Stimulated activated CD8-positive, alpha-beta memory T cell treated with anti-CD3 and anti-CD28 coated beads, Interleukin-7, amount 100 ng/mL, for 1 hour (primary cell): Measurements from ENCODE around the gene SOX6.
"Not testable (repeated sequence)": the region's sequence is repeated elsewhere in the genome, so short reads cannot be mapped to it uniquely, and the experiment has no call there.

Source experiments
- DNase-seq, 2 donors: peaks; one replicate each; pipeline ENCODE4 v3.0.0-alpha.2; 2020; ENCODE audit warnings: low read depth in 2 of 2

The SOX6 gene

DNA sequence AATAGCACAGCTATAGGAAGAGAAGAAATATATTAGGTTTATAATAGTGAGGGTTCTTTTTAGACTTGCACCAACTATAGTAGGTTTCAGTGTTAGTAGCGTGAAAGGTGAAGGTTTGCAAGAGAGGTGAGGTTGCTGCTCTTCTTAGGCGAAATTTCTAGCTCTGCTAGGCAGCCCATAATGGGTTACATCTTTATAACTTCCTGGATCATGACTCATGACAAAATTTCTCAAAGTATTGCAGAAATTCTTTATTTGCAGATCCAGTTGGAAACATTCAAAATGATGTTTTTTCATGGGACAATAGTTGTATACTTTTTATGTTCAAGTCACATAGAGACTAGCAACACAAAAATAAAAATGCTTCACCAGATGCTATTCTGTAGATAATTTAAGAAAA lies 260.0 kb downstream of the SOX6 start:
- no peak for DNase-seq

DNA sequence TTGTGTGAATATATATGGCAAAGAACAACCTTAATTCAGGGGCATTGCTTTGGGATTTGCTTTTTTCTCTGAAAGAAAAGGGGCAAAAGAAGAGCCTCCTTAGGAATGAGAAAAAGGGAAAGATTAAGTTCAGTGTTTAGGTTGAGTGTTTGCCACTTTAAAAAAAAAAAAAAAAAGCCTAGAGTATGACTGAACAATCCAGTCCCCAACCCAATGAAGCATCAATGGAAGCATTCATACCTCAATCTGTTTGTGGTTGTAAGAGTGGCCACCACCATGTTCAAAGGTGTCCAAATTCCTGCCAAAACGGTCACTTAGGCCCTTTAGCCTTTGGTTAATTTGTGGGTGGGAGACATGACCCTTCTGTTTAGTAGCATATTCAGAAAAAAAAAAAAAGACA lies 260.6 kb downstream of the SOX6 start:
- no peak for DNase-seq

DNA sequence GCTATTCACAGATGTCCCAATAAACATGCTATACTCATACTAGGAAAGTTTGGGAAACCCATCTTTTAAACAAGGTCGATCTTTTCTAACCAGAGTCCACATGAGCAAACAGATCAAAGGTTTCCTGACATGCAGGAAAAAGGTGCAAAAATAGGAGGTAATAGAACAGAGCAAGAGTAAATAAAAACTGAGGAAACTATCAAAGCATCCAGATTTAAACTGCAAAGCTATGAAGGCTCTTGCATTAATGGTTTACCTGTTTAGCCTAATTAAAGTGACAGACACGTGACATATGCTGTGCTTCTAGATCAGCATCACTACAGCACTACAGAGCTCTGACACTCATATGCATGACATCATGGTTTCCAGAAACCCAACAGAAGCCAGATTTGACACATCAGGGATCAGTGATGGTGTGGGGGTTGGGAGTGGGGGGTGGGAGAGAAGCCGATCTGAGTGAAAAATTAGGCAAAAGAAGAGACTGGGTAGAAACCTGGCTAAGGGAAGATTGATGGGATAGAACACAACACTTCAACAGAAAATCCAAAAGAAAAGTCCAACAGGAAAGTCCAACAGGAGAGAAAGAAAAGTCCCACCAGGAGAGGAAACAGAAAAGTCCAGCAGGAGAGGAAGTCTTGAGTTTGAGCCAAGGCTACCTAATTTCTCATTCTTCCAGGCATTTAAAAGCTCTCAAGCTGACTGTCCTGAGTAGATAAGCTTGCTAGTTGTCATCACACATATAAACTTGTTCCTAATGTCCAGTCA lies 262.3 kb downstream of the SOX6 start:
- DNase-seq, result no peak

DNA sequence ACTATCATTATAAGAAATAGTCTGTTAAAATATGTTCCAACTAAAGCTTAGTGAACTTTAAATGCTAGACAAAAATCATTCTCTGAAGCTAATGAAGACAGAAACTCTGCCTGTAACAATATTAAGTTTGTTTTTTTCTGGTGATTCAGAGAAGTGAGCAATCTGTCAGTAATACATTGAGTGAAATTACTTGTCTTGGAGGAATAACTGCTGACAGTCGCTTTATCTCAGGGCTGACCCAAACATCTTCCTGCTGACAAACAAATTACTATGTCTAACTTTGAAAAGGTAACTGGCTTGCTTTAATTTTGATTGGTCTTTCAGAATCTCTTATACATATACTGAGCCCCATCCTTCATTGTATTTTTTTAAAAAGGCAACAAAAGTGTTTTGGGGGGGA lies 264.5 kb downstream of the SOX6 start:
- no peak for DNase-seq

DNA sequence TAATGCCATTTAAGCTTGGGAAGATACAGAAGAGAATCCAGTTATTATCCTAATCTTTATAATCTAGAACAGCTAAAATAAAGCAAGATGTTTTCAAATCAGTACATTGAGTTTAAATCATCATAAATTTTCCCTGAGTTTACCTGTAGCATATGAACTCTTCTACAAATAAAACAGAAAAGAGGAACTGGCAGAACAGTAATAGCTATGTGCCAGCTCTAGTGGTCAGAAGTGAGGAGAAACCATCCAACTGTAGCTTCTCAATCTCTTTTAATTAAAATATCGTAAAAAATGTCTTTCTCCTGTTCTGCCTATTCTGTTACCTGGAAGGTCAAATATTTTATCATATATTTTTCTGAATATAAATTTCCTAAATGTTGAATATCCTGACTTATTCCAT lies 266.9 kb downstream of the SOX6 start:
- DNase-seq, result no peak

DNA sequence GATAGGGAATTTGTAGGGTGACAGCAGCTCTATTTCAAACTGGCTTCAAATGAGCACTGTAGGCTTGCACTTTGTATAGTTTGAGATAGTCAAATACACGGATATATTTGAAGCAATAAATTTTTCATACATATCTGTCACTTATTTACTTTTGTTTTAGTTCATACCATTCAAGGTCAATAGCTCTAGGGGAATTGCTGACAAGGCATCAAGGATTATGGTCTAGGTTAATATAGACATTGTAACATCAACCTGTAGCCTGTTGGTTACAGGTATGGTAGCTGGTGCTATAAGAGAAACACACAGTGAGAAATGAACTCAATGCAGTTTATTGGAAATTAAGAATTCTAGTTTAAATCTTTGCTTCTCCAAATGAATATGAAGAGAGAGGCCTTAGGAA lies 267.6 kb downstream of the SOX6 start:
- no peak for DNase-seq

DNA sequence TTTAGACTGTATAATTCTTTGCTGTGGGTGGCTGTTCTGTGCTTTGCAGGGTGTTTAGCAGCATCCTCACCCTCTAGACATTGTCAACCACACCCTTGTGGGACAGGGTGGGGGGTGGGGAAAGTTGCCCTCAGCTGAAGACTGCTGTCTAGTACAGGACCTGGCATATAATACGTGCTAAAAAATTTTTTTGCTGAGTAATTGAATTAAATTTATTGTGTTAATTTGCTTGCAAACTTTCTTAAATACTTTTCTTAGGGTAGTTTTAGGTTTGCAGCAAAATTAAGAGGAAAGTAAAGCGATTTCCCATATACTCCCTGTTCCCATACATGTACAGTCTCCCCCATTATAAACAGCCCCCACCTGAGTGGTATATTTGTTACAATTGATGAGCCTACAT lies 268.5 kb downstream of the SOX6 start:
- no peak for DNase-seq

DNA sequence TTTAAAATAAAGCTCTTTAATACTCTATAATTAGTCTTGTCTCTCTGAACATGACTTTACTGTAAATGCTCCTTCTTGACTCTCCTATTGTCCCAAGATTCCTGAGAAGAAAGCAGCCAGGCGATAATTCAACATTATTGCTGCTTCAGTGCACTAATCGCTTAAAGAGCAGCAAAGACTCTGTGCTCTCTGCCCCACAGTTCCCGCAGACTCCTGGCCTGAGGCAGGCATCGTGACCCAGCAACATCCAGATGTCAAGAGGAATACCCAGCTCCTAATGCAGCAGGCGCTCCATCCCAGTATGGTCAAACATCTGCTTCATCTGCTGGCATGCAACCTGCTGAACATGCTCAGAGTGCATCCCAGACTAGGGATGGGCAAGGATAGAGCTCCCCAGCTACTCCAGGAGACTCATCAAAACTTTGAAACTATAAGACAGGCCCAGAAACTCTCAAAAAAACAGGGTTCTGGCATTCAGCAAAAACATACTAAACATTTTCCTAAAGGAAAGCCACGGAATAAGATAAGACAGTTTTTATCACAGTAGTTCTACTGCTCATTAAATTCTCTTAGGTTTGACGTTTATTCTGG lies 270.0 kb downstream of the SOX6 start:
- no peak for DNase-seq

DNA sequence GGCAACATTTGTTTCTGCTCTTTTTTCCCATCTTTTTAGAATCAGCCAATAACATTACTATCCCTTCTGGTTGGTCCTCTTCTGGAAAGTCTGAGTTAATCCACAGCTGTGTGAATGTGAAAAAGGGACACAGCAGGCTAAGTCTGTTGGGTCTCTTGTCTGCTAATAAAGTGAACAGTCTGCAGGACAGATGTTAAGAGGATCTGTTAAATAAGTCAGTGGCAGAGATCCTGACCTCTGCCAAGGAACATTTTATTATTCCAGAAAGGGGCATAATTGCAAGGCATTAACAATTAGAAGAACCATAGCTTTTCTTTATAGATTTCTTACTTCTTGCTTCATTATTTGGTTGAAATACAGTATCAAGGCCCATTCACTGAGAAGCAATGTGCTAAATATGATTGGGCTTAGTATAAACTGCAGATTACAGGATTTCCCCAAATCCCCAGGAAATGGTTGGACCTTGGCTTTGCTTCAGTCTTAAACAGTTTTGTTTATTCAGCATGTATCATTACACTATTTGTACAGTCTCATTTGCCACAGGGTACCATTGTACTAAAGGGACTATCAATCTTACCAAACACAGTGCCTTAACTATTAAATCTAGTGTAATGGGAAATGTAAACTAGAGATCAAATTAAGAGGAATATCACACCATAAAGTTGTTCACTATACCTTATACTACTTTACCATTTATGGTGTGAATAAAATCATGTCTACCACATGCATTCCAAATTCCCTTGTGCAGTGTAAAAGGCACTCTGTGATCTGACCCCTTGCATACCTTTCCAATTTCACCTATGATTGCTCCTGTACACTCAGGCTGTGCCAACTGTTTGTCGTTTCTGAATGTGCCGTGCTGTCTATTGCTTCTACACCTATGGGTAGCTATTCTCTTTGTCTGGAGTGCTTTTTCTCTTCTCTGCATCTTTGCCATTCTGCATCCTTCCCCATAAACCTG lies 274.0 kb downstream of the SOX6 start:
- DNase-seq, result no peak

DNA sequence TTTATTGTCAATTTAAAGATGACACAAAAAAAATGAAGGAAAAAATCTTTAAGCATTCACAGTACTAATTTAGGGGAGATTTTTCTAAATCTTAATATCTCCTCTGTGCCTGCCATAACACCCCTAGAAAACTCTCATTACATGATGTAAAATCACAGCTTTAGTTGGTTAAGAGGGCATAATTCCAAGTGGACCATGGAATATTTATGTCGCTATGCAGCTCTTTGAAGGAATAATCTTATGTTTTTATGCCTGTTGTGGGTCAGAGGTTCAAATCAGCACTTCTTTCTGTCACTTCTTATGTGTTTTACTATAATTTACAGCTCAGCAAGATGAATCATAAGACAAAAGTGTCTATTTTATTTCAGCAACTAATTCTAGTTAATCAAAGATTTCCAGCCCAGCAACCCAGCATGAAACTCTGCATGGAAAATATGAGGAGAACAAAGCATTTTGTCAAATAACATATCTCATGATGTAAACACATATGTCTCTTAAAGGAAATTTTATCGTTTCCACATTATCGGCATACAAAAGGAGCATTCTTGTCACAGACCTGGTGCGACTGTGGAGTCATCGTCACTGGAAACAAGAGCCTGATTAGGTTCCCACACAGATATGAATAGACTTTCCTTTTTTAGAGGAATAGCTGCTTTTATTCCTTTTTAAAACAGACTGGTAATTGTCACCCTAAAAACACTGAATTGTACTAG lies 274.8 kb downstream of the SOX6 start:
- DNase-seq, result no peak

DNA sequence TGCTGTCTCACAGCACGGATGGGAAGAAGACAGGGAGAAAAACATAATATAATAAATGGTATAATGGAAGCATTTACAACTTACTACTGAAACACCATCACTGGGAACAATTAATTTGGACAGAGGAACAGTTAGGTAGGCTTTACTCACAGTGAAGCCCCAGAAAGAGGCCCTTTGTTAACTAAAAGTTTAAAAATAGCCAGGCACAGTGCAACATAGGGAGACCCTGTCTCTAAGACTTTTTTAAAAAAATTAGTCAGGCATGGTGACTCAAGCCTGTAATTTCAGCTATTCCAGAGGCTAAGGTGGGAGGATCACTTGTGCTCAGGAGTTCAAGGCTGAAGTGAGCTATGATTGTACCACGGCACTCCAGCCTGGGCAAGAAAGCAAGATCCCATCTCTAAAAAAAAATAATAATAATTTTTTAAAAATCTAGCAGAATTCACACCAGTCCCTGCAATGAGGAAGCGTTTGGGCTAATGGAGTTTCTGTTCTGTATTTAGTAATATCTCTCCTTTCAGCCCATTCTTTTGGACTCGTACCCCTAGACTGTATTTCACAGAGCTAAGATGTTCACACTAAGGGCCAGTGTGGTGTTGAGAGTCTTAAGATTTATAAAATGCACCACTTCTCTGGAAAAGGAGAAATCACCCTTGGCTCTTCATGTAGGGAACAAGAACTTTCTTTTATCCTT lies 275.5 kb downstream of the SOX6 start:
- DNase-seq, result no peak

DNA sequence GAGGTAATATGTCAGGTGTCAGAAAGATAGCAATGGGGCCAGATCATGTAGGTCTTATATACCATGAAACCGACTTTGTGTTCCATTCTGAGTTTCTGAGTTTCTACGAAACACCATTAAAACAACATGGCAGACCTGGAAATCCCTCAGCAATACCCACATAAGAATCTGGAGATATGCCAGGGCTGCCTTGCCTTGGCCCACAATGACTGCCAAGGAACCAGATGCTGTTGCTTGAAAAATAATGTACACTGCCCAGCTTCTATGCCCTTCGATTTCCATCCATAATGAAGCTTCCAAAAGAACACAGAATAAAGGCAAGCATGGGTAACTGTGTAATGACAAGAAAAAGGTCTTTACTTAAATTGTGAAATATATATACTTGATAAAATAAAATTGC lies 277.4 kb downstream of the SOX6 start:
- DNase-seq, result no peak

DNA sequence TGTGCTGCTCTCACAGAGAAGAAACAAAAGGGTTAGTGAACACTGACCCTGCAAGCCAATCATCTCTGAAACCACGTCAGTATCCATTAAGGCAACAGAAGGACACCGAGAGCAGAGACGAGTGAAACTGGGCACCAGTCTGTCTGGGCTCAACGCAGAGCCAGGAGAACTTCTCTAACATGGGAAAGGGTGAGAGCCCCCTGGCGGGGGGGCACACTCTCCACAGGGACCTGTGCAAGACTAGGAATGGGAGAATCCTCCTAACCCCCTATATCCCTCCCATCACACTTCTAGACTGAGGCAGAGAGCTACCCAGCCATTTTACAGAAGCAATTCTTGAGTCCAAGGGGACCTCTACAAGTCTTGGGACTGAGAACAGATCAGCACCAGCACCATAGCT lies 285.8 kb downstream of the SOX6 start:
- no peak for DNase-seq

DNA sequence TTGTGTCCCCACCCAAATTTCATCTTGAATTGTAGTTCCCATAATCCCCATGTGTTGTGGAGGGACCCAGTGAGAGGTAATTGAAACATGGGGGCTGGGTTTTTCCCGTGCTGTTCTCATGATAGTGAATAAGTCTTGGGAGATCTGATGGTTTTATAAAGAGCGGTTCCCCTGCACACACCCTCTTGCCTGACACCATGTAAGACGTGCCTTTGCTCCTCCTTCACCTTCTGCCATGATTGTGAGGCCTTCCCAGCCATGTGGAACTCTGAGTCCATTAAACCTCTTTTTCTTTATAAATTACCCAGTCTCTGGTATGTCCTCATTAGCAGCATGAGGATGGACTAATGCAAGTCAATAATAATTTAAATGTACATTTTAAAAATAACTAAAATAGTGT lies 289.1 kb downstream of the SOX6 start:
- DNase-seq, result not testable (repeated sequence)

DNA sequence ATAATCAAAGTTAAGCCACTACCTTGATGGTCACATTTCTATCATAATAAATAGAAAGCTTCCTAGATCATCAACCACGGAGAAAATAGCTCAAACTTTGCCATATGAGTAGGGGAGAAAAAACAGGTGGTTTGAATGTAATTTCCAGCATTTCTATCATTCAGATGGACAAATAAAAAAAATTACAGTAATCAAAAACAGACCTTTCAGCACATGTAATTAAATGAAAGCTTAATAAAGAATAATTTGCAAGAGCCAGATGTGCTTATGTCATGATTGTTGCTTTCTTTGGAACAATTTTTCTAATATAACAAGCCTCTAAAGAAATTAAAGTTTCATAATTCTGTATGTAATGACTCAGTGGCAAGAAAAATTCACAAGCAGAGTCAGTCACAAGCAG lies 297.0 kb downstream of the SOX6 start:
- DNase-seq, result no peak

DNA sequence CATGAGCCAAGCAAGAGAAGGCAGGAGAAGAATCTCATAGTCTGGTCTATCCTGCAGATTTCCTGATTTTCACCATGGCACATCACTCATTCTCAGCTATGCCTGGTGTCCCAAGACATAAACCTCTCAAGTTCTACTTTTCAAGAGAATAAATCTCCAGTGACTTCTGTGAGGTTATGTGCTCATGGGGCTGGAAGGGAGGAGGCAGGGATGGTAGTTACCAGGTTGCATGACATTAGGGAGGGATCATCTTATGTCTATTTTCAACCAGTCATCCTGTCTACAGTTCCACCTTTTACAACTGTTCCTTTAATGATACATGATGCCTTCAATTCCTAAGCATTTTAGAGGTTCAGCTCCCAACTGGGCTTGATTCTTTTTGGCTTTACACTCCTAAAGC lies 297.7 kb downstream of the SOX6 start:
- DNase-seq, result no peak

DNA sequence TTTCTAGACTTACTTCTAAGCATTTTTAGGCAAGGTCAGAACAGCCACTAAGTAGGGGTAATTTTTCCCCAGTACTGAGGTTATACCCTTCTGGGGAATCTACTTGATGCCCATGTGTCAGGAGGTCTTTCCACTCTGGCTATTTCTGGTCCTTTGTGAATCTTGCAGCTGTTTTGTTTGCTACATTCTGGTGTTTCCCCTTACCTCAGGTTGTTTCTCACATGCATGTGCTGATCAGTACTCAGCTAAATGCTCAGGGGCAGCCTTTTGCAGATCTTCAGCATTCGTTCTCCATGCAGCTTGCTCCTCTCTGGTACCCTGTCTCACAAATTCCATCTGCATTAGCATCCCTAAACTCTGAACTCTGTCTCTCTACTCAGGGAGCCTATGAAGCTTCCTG lies 303.6 kb downstream of the SOX6 start:
- no peak for DNase-seq

DNA sequence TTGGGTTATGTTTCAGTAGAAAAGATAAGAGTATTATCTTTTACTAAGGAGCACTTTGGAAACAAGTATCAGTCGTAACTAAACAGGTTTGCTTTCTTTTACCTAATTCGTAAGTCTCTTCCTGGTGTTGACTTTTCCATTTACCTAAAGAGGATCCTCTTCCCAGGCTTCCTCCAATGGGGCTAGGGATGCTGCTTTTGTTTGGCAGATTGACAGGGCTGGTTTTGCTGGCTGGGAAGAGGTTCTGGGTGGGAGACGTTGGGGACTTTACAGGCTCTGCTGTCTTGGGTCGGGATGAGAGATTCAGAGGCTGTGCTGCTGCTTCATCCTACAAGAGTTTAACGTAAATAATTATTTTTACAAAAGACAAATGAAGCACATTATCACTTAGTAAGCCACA lies 306.7 kb downstream of the SOX6 start:
- DNase-seq, result no peak

DNA sequence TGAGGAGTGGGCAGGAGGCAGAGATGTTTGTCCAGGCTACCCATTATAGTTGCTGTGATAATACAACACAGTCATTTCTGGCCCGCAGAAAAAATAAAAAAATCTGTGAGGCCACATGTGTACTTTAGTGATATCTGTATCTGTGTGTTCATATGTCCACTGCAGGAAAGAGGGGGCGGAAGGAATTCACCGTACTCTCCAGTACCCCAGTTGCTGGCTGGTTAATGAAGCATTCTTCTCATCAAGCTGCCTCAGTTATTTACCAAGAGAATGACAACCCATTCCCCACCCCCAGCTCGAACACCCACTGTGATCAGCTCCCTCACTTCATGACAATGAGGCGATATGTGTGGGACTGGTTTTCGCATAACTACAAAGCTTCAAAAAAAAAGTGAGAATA lies 309.3 kb downstream of the SOX6 start:
- no peak for DNase-seq

DNA sequence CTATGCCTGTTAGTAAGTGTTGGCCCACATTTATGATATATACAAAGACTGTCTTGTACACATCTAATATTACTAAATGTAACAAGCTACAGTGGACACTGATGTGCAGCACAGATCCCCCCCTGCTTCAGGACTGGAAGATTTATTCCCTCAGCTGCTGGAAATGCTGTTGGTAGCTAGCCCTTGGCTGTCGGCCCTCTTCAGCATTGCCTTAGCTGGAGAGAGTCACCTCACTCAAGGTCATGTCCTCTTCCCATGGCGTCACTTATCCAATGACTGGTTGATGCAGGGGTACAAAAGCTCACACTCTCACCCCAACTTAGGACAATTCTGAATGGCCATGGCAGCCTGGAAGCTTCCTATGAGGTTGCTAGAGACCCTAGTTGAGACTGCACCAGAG lies 312.7 kb downstream of the SOX6 start:
- DNase-seq, result no peak

DNA sequence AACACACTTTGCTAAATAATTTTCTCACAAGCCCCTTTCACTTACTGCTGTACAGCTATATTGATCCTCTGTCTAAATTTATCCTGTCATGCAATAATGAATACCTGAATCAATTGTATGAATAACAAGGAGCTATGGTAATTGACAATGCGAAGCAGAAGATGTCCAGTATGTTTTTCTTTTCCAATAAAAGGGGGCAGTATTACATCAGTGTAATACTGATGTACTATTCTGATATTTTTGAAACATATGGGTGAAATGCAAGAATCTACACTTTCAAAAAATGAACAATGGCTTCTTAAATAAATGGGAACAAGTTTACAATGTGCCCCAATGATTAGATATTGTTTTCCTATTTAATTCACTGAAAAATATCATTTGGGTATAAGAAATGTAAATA lies 315.1 kb downstream of the SOX6 start:
- DNase-seq, result no peak

DNA sequence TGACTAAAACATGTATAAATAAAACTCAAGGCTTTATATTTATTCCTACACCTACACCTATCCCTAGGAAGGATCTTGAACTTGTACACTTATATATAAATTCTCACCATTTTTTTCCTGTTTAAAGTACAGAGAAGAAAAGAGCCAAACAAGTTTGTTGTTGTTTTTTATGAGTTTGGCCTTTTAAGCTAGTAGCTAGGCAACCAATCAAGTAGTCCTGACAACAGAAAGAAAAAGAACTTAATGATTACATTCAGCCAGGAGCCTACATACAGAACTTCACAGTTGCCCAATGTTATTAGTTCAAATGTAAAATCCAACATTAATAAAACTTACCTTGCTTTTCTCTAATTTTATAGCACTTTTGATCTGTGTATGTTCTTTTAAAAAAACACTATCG lies 316.2 kb downstream of the SOX6 start:
- no peak for DNase-seq
